Measurements from ENCODE around the gene RBSN.

GRCh38 chr3:15110206-15110605 lies 11.3 kb upstream of the RBSN start:
- TF ChIP-seq CTCF (conservative IDR thresholded peaks at IDR 0.05), result no peak
- no peak for TF ChIP-seq ZFX (IDR thresholded peaks at IDR 0.05)
